Mesothelial cell of epicardium (in vitro differentiated cells): ENCODE measurements around the gene ZNF330. TPM values are rescaled to one million over a fixed set of nuclear protein-coding genes. Genes with fewer than 3 reads are reported as not detected.
"Not testable (repeated sequence)": the region's sequence is repeated elsewhere in the genome, so short reads cannot be mapped to it uniquely, and the experiment has no call there.

ENCODE experiments used
- DNase-seq, 2 experiments: peaks; one replicate each; pipeline ENCODE4 v3.0.0; 2021; ENCODE audit warnings: low spot score in 2 of 2; ENCODE audit not compliant: unreplicated experiment in 2 of 2
- H3K27ac Mint-ChIP-seq: 2 replicates; pipeline ENCODE4 v1.8.0; 2021; ENCODE audit warnings: mixed read lengths
- H3K27me3 Mint-ChIP-seq: 2 replicates; pipeline ENCODE4 v1.8.0; 2021; ENCODE audit warnings: low read depth, mixed read lengths
- H3K36me3 Mint-ChIP-seq: 2 replicates; pipeline ENCODE4 v1.8.0; 2021; ENCODE audit warnings: mixed read lengths
- H3K4me1 Mint-ChIP-seq: 2 replicates; pipeline ENCODE4 v1.8.0; 2021; ENCODE audit warnings: mixed read lengths
- H3K4me3 Mint-ChIP-seq: 2 replicates; pipeline ENCODE4 v1.8.0; 2021; ENCODE audit warnings: mild to moderate bottlenecking, moderate library complexity, mixed read lengths
- H3K9me3 Mint-ChIP-seq: 2 replicates; pipeline ENCODE4 v1.8.0; 2021; ENCODE audit warnings: mixed read lengths
- total RNA-seq: library from RNA; stranded (reverse); gene quantifications from 3 replicates; pipeline ENCODE4 v1.2.1, GENCODE V29; 2021
- TF ChIP-seq, protein P1 (sequence below): fragments of 200-600 bp; sonication (generic); IDR thresholded peaks from one replicate; pipeline ENCODE4 v1.5.0; 2021; ENCODE audit warnings: antibody characterized with exemption; ENCODE audit not compliant: unreplicated experiment

Gene ZNF330
- total RNA-seq, 1 donor from 2014 or later: 39.1 TPM

DNA sequence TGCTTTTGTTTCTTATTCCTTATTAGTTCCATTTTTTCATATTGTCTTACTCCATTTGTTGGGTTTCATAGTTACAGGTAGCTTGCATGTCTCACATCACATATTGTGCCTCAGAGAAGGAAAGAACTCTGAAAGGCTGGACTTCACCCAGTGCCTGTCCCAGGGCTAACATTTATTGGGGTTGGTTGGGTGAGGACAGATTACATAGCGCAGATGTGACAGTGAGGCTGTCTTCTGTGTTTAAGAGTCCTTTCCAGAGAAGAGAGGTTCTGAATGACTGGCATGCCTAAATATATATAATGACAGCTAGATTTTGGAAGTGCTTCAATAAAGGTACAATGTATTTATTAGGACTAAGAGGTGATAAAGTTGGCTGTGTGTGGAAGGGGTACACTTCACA, 2.7 kb downstream of the ZNF330 start:
- H3K4me1 Mint-ChIP-seq: peaks cover 45% of the 10 kb centered on the region
- TF ChIP-seq, protein P1, sequence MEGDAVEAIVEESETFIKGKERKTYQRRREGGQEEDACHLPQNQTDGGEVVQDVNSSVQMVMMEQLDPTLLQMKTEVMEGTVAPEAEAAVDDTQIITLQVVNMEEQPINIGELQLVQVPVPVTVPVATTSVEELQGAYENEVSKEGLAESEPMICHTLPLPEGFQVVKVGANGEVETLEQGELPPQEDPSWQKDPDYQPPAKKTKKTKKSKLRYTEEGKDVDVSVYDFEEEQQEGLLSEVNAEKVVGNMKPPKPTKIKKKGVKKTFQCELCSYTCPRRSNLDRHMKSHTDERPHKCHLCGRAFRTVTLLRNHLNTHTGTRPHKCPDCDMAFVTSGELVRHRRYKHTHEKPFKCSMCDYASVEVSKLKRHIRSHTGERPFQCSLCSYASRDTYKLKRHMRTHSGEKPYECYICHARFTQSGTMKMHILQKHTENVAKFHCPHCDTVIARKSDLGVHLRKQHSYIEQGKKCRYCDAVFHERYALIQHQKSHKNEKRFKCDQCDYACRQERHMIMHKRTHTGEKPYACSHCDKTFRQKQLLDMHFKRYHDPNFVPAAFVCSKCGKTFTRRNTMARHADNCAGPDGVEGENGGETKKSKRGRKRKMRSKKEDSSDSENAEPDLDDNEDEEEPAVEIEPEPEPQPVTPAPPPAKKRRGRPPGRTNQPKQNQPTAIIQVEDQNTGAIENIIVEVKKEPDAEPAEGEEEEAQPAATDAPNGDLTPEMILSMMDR: no peak

DNA sequence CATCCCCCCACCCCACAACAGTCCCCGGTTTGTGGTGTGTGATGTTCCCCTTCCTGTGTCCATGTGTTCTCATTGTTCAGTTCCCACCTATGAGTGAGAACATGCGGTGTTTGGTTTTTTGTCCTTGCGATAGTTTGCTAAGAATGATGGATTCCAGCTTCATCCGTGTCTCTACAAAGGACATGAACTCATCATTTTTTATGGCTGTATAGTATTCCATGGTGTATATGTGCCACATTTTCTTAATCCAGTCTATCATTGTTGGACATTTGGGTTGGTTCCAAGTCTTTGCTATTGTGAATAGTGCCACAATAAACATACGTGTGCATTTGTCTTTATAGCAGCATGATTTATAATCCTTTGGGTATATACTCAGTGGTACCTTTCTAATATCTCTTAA, 6.6 kb downstream of the ZNF330 start:
- DNase-seq, H3K4me3 Mint-ChIP-seq, H3K9me3 Mint-ChIP-seq, H3K27me3 Mint-ChIP-seq, H3K27ac Mint-ChIP-seq: not testable (repeated sequence)
- Mint-ChIP-seq H3K4me1 (peaks cover 21% of the 10 kb centered on the region), H3K36me3 (peaks cover 42% of the 10 kb centered on the region)

More for the DNA sequence above, 2.7 kb downstream of the ZNF330 start:
- Mint-ChIP-seq H3K27me3 (no peaks in the 10 kb centered on the region), H3K36me3 (peaks cover 25% of the 10 kb centered on the region), H3K4me3 (no peak overlapping the region), H3K27ac (no peak overlapping the region), H3K9me3 (no peaks in the 10 kb centered on the region)
- DNase-seq: no peak

DNA sequence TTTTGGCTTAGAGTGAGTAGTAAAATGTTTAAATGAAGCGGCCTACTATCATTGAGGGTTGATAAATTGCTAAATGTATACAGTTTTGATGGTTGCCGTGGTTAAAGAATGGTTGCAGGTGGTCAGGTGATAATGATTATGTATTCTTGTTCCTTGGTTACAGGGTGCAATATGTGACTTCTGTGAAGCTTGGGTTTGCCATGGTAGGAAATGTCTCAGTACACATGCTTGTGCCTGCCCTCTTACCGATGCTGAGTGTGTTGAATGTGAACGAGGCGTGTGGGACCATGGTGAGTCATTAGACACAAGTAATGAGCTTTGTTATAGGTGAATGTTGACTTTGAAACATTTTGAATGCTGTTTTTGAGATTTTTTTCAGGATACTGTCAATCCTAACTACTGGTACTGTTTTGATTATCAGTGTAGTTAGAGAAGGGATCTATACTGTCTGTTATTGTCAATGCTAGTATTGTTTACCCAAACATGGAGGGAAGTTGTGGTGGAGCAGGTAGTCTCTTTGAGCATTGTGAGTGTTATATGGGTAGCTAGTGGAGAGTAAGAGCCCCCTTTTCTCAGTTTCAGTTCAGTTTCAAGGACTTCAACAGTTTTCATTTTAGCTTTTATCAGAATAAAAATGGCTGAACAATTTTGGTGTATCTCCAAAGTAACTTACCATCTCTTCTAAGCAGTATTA, 8.9 kb downstream of the ZNF330 start:
- DNase-seq: no peak
- no peak overlapping the region for H3K27ac Mint-ChIP-seq

DNA sequence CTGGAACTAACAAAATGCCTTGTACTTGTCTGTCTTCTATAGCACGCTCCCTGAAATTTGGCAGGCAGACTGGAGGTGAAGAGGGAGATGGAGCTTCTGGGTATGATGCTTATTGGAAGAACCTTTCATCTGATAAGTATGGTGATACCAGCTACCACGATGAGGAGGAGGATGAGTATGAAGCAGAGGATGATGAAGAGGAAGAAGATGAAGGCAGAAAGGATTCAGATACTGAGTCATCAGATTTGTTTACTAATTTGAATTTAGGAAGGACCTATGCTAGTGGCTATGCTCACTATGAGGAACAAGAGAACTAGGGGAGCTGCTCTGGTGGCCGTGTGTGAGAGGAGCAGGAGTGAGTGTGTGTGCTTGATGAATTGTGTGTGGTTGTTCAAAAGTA, 13.0 kb downstream of the ZNF330 start:
- Mint-ChIP-seq H3K9me3 (no peaks in the 10 kb centered on the region), H3K36me3 (peaks cover 29% of the 10 kb centered on the region)

More for the DNA sequence above, 8.9 kb downstream of the ZNF330 start:
- TF ChIP-seq, protein P1: no peak
- peaks cover 6% of the 10 kb centered on the region for H3K4me1 Mint-ChIP-seq
- no peaks in the 10 kb centered on the region for H3K9me3 Mint-ChIP-seq
- H3K4me3 Mint-ChIP-seq: no peak overlapping the region
- peaks cover 41% of the 10 kb centered on the region for H3K36me3 Mint-ChIP-seq
- H3K27me3 Mint-ChIP-seq: no peaks in the 10 kb centered on the region

DNA sequence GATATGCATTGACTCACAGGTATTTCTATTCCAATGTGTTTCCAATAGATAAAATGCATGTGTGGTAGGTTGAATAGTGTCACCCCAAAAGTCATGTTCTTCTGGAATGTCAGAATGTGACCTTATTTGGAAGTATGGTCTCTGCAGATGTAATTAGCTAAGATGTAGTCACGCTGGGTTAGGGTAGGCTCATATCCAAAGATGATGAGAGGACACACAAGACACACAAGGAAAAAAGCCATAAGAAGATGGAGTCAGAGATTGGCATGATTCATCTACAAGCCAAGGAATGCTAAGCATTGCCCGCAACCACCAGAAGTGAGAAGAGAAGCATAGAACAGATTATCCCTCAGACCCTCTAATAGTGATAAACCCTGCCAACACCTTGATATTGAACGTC, 17.5 kb downstream of the ZNF330 start:
- Mint-ChIP-seq H3K36me3 (peaks cover 15% of the 10 kb centered on the region), H3K4me3 (no peak overlapping the region), H3K4me1 (no peaks in the 10 kb centered on the region), H3K9me3 (peaks cover 7% of the 10 kb centered on the region), H3K27ac (no peak overlapping the region), H3K27me3 (no peaks in the 10 kb centered on the region)
- TF ChIP-seq, protein P1: no peak
- no peak for DNase-seq

More for the DNA sequence above, 13.0 kb downstream of the ZNF330 start:
- Mint-ChIP-seq H3K4me1 (no peaks in the 10 kb centered on the region), H3K27ac (no peak overlapping the region), H3K27me3 (no peaks in the 10 kb centered on the region), H3K4me3 (no peak overlapping the region)
- TF ChIP-seq, protein P1: no peak
- DNase-seq: no peak

DNA sequence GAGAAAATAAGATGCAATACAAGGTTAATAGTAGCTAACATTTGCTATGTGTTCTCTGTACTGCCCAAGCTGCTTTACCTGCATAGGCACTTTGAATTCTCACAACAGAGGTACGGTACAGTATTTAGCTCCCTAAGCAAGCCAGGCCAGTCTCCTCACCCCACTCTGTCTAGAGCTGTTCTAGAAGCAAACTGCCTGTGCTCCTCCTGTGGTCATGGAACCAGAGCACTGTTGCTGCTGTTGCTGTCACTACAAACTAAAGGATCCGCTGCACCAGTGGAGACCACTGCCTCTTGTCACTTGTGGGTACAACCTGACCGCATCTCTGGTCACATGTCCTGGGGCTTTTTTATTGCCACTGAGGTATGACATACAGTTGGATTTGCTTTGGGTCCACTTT, 19.6 kb downstream of the ZNF330 start:
- TF ChIP-seq, protein P1: no peak
- H3K9me3 Mint-ChIP-seq: peaks cover 7% of the 10 kb centered on the region
- no peak overlapping the region for H3K27ac Mint-ChIP-seq
- H3K27me3 Mint-ChIP-seq: no peaks in the 10 kb centered on the region
- no peak for DNase-seq
- no peaks in the 10 kb centered on the region for H3K4me1 Mint-ChIP-seq
- no peak overlapping the region for H3K4me3 Mint-ChIP-seq
- peaks cover 8% of the 10 kb centered on the region for H3K36me3 Mint-ChIP-seq
